GM19463 (cell line): ENCODE data around the gene CCDC90B.
A peak's percentile ranks its signal among the peaks of the same experiment; 100 is the strongest.
"Not testable (repeated sequence)": the region's sequence is repeated elsewhere in the genome, so short reads cannot be mapped to it uniquely, and the experiment has no call there.

ENCODE experiments used
- ATAC-seq: cut with Tn5 transposase; IDR thresholded peaks from one replicate; pipeline ENCODE4 v1.9.1; 2021; ENCODE audit warnings: mild to moderate bottlenecking, moderate library complexity; ENCODE audit not compliant: unreplicated experiment

The CCDC90B gene, protein sequence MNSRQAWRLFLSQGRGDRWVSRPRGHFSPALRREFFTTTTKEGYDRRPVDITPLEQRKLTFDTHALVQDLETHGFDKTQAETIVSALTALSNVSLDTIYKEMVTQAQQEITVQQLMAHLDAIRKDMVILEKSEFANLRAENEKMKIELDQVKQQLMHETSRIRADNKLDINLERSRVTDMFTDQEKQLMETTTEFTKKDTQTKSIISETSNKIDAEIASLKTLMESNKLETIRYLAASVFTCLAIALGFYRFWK

DNA sequence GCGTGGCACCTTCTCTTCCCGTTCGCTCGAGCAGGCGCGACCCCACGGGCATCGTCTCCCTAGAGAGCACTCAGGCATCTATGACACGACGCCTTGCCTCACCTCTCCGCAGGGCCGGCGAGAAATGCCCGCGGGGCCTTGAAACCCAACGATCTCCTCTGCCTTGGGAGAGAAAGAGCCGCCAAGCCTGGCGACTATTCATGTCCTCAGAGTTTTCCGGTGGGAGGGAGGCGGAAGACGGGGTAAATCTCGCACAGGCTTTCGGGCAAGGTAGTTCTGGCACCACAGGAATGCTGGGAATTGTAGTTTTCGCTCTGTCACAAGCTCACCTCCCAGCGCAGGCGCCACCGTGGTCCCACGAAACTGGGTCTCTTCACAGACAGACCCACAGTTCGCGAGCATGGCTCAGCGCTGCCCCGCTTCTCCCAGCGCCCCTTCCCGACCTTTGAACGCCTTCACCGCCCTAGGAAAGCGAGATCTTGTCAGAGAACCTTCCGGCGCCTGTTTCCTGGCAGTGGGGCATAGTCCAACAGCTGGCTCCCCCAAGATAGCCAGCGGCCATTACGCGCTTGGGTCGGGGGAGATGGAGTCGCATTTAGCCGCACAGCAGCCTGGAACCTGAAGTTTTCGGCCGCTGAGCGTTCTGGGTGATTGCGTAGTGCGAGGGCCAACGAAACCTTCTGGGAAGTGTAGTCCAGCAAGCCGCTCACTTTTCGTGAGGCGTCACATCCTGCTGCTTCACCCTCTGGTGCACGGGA, at the start of gene CCDC90B:
CCDC90B (minus strand) TSS at position 597 of the 758 bp plus-strand sequence; CDS start at position 202, 395 bp downstream.
- peak; percentile 83 for ATAC-seq

DNA sequence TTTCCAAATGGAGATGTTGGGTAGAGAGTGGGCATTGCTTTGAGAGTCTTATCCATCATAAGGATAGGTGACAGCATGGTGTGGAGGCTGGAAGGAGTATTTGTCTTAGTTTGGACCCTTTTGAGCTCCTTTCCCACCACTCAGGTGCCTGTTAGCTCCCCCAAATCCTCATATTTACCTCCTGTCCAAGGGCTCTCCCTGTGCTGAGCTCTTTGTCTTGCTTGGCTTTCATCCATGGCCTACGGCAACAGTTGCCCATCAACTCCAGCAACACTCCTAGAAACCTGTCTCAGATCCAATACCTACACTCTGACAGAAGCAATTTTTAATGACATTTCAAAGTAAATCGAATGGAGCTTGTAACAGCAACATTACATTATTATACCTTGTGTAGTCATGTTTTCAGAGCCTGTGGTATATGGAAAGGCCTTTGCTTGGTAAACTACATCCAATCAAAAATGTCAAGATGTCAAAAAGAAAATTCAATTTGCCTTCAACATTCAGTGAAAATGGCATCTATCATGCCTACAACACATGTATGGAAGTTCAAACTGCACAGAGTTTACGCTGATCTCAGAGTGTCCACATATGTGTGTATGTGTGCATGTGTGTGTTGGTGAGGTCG, 49.4 kb upstream of the CCDC90B start:
- ATAC-seq: no peak

DNA sequence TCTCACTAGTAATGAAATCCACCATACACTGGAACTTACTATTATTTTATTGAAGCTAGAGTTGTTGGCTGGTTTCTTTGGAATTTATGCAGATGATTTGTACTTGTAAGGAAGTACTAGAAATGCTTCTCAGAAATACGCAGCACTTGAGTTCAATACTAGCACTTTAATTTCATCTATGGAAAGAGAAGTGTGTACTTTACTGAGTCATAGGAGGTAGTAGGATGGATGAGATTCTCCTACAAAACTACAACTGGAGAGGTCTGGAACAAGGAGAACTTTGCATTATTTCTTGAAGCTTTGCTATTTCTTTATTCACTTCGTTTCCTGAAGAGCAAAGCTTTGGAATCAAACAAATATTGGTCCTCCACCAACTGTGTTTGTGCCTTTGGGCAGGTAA, 44.1 kb upstream of the CCDC90B start:
- no peak for ATAC-seq

DNA sequence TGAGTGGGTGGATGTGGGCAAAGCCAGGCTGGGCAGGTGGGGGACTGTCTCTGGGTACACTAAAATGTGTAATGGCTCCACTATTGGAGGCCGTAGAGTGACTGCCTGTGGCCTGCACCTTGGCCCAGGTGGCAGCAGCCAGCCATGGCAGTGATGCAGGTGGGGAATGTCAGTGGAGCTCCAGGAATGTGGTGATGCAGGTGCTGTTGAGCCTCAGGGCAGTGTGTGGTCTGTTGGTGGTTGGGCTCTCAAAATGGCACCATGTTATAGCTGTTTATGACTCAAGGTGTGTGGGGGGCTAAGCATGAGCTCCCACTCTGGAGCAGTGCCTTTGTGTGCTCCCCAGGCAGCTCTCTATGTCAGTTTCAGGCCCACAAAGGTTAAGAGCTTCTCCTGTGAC, 40.2 kb upstream of the CCDC90B start:
- ATAC-seq: no peak

DNA sequence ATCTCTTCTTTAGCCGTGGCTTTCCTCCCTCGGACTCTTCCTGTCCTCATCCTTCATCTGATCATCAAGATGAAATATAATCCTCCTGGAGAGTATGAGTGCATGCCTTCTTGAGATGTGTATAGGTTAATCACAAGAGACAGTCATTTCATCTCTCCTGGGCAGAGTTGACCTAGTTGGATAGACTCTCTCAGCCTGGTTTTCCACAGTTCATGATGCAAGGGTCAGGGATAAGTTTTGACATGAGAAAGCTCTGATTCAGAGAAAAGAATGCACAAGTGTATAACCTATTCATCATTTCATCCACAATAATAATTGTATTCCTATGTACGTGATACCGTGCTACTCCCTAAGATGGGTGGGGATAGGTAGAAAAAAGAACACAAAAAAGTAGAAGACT, 33.2 kb upstream of the CCDC90B start:
- ATAC-seq: no peak

DNA sequence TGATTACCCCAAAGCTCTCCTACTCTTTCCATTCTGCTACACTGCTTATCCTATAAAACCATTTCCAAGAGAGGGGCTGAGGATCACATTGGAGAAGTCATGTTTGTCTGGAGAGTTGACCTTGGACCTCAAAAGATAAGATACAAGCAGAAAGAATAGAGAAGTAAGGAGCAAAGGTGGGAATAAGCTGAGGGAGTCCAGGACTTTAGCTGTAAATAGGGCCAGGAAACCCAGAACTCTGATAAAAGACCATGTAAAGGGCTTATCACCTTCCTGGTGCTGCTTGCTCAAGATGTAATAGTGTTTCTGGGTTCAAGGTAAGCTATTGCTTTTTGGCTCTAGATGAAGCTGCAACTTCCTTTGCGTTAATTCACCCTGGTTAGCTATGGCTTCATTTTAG, 32.8 kb upstream of the CCDC90B start:
- no peak for ATAC-seq

DNA sequence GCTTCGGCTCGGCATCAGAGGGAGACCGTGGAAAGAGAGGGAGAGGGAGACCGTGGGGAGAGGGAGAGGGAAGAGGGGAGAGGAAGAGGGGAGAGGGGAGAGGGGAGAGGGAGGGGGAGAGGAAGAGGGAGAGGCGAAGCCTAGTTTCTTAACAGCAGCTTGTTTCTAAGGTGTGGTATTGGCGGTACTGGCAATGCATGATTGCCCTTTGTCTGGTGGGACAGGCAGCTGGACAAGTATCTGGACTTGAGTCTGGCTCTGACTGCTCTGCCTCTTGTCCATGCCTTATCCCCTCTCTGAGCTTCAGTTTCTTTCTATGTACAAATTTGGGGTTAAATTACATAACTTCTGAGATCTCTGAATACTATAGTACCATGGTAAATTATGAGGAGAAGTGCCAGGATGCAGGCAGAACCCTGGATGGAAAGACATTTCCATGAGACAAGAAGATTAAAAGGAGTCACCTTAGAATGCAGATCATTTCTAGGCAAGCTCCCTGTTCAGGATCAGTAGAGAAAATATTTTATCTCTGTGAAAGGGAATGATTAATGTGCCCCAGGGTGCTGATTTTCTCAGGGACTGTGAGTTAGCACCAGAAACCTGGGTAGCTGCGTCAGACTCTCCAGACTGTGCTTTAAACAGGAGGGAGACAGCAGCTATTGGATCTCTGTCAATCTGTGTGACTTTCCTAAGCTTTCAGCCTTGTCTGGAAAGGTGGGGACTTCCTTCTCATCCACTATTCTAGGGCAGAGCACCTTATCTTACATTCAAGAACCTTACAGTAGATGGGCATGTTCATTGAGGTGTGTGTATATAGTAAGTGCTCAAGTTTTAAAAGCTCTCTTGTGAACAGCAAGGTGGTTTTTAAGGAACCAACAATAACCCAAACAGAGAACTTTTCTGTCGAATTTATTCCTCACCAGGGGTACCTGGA, 31.9 kb upstream of the CCDC90B start:
- no peak for ATAC-seq

DNA sequence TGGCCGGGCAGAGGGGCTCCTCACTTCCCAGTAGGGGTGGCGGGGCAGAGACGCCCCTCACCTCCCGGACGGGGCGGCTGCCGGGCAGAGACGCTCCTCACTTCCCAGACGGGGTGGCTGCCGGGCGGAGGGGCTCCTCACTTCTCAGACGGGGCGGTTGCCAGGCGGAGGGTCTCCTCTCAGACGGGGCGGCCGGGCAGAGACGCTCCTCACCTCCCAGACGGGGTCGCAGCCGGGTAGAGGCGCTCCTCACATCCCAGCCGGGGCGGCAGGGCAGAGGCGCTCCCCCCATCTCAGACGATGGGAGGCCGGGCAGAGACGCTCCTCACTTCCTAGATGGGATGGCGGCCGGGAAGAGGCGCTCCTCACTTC, 30.7 kb upstream of the CCDC90B start:
- not testable (repeated sequence) for ATAC-seq

DNA sequence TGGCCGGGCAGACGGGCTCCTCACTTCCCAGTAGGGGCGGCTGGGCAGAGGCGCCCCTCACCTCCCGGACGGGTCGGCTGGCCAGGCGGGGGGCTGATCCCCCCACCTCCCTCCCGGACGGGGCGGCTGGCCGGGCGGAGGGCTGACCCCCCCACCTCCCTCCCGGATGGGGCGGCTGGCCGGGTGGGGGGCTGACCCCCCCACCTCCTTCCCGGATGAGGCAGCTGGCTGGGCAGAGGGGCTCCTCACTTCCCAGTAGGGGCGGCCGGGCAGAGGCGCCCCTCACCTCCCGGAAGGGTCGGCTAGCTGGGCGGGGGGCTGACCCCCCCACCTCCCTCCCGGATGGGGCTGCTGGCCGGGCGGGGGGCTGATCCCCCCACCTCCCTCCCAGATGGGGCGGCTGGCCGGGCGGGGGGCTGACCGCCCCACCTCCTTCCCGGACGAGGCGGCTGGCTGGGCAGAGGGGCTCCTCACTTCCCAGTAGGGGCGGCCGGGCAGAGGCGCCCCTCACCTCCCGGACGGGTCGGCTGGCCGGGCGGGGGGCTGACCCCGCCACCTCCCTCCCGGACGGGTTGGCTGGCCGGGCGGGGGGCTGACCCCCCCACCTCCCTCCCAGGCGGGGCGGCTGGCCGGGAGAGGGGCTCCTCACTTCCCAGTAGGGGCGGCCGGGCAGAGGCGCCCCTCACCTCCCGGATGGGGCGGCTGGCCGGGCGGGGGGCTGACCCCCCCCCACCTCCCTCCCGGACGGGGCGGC, 30.2 kb upstream of the CCDC90B start:
- not testable (repeated sequence) for ATAC-seq

DNA sequence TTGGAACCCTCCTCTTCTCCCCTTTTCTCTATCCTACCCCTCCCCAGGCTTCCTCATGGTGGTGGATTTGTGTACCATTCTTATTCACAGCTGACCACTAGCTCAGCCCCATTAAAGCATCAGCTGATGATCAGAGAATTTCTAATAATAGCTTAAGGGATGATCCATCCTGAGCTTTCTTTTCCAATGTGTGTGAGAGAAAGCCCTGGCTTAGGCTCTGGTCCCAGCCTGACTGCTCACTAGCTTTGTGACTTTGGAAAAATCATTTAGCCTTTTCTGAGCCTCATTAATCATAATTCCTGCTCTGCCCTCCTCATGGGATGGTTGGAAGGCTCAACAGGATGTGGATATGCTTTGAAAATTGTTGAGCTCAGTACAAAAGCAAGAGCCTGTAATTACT, 26.3 kb upstream of the CCDC90B start:
- ATAC-seq: no peak

DNA sequence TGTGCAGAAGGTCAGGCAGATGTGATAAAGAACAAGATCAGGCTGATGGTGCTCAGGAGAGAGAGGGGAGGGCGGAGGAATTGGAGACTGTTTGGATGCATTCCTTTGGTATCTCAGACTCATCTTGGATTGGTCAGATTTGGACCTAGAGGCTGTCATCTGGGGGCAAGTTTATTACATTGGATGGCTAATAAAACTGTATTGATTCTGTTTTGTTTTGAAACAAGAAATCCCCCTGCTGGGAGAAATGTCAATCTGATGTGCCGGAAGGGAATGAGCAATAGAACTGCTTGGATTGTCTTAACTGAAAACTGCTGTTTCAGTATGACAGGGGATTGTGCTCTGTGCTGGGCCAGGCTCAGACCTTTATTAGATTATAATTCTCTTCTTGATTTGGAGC, 25.5 kb upstream of the CCDC90B start:
- ATAC-seq: no peak

DNA sequence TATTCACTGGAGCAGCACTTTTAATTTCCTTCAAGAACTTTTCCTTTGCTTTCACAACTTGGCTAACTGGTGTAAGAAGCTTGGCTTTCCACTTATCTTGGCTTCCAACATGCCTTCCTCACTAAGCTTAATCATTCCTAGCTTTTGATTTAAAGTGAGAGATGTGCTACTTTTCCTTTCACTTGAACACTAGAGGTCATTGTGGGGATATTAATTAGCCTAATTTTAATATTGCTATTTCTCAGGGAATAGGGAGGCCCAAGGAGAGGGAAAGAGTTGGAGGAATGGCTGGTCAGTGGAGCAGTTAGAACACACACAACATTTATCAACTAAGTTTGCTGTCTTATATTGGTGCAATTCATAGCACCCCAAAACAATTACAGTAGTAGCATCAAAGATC, 24.6 kb upstream of the CCDC90B start:
- ATAC-seq: no peak

DNA sequence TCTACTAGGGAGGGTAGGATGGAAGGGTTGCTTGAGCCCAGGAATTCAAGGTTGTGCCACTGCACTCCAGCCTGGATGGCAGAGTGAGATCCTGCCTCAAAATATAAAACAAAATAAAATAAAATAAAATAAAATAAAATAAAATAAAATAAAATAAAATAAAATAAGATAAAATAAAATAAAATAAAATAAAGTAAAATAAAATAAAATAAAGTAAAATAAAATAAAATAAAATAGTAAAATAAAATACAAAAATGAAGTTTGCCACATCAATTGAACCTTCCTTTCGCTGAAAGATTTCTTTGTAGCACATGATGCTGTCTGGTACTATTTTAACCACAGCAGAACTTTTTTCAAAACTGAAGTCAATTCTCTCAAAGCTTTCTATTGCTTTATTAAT, 22.4 kb upstream of the CCDC90B start:
- not testable (repeated sequence) for ATAC-seq

DNA sequence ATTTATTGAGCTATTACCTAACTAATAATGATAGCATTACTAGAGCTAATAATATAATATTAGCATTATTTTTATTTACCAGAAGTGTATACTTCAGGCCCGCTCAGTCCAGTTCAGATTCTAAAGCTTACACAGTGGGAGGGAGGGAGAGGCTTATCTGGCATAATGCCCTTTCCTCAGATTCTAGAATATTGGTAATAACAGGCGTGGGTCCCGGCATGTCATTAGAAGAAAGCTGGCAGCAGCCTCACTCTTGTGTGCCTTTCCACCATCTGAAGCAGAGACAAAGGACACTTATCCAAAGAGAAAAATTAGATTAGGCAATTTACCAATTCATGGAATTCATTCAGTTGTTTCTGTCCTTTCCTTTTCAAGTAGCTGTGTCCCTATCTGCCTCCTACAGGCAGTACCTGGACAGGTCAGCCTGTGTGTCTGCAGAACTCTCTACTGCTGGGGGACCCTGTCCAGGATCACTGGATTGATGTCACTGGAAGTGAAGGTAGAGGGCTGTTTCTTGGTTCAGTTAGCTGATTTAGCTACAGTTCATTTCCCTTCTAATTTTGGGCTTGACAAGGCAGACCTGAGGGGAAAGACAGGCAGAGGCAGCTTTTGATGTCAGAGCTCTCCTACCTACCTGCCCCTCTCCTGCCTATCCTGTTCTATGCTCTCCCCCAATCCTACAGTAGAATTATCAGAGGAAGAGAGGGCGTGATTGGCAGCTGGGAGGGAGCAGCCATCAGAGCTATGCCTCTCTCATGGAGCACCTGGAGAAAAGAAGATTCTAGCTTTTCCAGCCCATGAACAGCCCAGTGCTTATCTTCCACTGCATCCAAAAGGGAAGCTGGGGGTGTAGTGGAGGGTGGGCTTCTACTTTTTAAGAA, 20.3 kb upstream of the CCDC90B start:
- ATAC-seq: no peak

DNA sequence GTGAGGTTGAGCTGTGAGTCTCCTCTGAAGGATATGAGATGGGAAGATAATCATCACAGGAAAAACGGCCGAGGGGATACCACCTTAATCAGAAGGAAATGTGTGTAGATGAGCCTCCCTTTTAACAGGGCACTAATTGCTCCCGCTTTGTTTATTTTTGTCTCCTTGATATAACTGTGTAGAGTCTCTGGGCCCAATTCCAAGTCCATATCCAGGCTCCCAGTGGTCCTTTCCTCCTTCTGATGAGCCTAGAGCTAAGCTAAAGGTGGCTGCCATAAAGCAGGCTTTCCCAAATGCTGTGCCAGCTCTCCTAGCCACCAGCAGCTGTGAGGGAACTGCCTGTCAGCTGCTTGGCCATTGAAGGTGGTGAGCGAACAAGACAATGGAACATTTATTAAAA, 17.1 kb upstream of the CCDC90B start:
- no peak for ATAC-seq

DNA sequence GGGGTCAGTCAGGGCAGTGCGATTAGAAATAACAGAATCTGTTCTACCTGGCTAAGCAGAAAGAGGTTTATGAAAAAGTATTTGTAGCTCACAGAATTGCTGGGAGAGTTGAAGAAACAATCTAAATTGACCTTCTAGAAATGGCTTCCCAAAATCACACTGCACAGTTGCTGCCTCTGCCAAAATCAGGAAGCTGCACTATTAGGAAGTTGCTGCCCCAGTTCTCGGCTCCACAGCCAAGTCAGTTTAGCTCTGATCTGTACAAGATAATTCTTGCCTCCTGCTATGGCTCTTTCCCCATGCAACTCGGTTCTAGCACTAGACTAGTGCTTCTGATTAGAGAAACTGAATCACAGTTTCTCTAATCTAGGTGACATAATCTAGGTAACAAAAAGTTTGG, 16.0 kb upstream of the CCDC90B start:
- ATAC-seq: no peak

DNA sequence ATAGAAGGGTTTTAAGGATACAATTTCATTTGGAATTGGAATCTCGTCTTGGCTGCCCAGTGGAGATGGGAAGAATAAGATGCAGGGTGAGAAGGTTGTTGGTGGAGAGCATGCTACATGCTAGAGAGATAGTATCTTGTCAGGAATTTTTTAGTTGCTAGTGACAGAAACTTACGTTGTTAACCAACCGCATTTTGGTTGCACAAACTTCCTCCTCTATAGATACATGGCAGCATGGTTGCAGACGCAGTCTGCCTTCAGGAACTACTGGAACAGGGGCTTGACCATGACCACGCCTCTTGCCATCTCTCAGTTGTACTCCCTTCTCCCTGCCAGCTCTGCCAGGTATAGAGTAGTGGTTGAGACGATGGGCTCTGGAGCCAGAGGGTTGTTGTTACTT, 13.5 kb upstream of the CCDC90B start:
- no peak for ATAC-seq

DNA sequence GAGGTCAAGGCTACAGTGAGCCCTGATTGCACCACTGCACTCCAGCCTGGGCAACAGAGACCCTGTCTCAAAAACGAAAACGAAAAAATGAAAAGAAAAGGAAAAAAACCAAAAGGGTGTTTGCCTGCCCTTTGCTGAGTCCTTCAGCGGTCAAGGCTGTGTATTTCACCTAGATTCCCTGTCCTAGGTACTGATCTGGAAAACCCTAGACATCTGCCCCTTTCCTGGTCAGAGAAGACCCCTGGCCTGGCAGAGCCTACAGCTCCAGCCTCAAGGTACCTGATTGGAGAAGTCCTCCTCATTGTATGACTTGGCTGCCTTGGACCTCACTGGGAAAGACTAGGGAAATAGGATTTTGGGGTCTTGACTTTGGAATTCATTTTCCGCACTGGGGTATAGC, 8.0 kb upstream of the CCDC90B start:
- ATAC-seq: no peak

DNA sequence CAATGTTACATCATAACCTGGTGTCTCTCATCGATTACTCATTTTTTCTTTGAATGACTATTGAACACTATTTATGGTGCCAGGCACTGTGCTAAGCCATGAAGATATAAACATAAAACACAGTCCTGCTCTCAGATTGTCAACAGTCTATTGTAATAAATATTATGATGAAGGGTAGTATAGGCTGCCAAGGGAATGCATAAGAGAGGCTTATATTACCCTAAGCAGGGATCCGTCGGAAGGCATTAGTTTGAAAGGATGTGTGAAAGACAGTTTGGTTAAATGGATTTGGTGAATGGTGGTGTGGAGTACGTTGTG, 7.2 kb upstream of the CCDC90B start:
- no peak for ATAC-seq
